HG03354 (cell line): Measurements from ENCODE around the gene MZT2B.
"Not testable (repeated sequence)": the region's sequence is repeated elsewhere in the genome, so short reads cannot be mapped to it uniquely, and the experiment has no call there.

ENCODE experiments used
- ATAC-seq: cut with Tn5 transposase; IDR thresholded peaks from one replicate; pipeline ENCODE4 v1.9.1; 2021; ENCODE audit warnings: mild to moderate bottlenecking; ENCODE audit not compliant: unreplicated experiment, poor library complexity, severe bottlenecking

Gene MZT2B, protein sequence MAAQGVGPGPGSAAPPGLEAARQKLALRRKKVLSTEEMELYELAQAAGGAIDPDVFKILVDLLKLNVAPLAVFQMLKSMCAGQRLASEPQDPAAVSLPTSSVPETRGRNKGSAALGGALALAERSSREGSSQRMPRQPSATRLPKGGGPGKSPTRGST

GRCh38 chr2:130181880-130182682 is at the start of gene MZT2B:
Gene MZT2B, plus strand, starts transcription at chr2:130182262. Its CDS starts 21 bp downstream, at chr2:130182283.
- peak; percentile 83 for ATAC-seq

DNA sequence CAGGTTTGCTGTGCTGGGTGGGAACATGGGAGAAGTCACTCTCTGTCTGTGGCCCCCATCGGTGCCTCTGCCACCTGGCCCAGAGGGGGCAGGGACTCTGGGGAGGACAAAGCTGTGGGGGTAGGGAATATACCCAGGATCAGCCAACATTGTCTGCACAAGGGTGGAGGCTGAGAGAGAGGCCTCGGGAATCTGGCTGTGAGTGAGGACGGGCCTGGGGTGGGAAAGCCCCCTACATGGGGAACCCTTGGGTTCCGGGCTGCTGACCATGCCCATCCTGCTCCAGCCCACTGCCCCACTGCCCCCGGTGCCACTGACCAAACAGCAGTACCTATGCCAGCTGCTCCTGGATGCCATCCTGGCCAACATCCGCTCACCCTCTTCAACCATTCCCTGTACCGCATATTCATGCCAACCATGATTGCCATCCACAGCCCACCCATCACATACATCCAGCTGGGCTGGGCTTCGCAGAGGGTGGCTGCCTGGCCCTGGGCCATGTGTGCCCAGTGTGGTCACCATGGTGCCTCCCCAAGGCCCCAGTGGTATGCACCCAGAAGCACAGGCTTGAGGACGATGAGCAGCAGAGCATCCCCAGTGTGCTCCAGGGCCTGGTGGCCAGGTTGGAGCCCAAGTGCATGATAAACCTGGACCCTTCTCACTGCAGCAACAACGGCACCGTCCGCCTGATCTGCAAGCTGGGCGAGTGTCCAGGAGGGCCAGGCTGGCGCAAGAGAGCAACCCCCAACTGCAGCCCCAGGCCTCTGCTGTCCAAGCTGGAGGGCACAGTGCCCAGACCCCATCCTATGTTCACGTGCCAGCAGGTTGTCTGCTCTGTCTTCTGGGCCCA is 46.1 kb upstream of the MZT2B start:
- no peak for ATAC-seq

DNA sequence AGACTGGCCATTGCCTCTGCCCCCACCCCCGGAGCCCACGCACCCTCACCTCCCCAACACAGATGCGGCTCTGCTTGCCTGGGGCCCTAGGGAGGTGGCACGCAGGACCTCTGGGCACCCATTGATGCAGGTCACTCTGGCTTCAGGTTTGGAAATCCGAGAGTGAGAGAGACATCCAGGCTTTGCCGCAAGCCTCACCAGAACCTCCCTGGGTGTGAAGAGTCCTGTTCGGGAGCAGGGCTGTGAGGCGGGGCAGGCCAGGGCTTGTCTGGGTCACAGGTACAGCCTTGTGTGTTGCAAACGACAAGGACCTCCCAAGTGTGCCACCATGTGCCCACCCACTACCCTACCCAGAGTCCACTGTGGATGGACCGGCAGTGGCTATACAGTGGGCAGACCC is 45.5 kb upstream of the MZT2B start:
- not testable (repeated sequence) for ATAC-seq

GRCh38 chr2:130137118-130137517 is 44.9 kb upstream of the MZT2B start:
- not testable (repeated sequence) for ATAC-seq

- ATAC-seq = not testable (repeated sequence)
Observed at GRCh38 chr2:130138326-130138725, 43.7 kb upstream of the MZT2B start.

GRCh38 chr2:130138841-130139251 is 43.2 kb upstream of the MZT2B start:
- ATAC-seq = not testable (repeated sequence)

- ATAC-seq = not testable (repeated sequence)
Observed at GRCh38 chr2:130139331-130140280, 42.5 kb upstream of the MZT2B start.

GRCh38 chr2:130140516-130140915 is 41.5 kb upstream of the MZT2B start:
- ATAC-seq = not testable (repeated sequence)

DNA sequence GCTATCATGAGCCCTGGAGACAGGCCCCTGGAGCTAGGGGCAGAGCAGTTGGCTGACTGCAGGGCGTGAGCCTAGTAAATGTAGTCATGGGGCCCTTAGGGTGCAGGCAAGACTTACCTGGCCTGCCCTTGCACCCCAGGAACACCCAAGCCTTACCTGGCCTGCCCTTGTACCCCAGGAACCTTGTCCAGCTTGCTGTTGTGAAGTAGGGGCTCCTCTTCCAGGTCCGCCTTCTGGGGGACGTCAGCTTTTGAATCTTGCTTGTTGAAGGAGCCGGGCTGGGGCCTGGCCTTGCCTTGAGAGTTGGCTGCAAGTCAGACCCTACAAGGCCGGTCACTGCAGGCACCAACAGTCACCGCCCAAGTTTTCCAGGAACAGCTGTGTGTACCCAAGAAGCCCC is 41.1 kb upstream of the MZT2B start:
- ATAC-seq = not testable (repeated sequence)

DNA sequence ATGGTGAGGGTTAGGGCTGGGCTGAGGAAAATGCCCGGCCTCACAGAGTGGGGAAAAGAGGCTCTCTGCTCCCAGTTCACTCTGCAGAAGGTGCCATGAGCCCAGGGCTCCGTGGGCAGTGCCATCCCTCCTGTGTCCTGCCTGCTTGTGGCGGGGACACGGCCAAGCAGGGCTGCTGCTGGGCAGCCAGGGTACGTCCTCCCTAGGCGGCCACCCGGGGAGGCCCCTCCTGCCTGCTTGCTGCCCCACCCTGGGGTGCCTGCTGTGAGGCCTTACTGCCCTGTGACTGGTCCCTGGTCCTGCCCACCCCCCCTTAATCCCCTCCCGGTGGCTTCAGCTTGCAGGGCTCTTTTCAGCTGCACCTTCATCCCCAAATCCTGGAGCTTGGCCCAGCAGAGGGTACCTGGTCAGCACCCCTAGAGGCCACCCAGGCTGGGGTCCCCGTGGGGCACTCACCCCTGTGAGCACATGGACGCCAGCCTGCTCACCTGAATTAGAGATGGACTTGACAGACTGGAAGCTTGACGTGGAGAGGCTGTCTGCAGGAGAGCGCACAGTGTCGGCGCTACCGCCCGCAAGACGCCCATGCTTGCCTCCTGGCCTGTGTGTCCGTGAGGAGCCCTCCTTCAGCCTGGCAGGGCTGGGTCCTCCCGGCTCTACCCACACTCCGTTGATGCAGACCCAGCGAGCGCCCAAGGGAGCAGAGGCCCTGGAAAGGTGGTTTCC is 40.3 kb upstream of the MZT2B start:
- not testable (repeated sequence) for ATAC-seq

- not testable (repeated sequence) for ATAC-seq
Observed at GRCh38 chr2:130142396-130143265, 39.4 kb upstream of the MZT2B start.

GRCh38 chr2:130143266-130144039 is 38.6 kb upstream of the MZT2B start:
- ATAC-seq = not testable (repeated sequence)

DNA sequence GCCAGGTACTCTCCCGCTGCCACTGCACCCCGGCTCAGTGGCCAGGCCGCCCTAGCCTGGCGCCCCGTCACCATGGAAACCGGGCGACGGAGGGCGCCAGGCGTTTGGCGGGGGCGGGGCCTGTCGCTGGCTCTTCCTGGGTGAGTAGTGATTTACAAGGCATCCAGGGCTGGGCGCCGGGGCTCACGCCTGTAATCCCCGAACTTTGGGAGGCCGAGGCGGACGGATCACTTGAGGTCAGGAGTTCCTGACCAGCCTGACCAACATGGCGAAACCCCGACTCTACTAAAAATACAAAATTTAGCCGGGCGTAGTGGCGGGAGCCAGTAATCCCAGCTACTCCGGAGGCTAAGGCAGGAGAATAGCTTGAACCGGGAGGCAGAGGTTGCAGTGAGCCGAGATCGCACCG is 37.1 kb upstream of the MZT2B start, which contains the start of gene CCDC74B:
TSS of gene CCDC74B (minus strand) at position 107 of the 409 bp plus-strand sequence. CDS start 116 bp downstream, outside the sequence.
- ATAC-seq = peak; percentile 94

DNA sequence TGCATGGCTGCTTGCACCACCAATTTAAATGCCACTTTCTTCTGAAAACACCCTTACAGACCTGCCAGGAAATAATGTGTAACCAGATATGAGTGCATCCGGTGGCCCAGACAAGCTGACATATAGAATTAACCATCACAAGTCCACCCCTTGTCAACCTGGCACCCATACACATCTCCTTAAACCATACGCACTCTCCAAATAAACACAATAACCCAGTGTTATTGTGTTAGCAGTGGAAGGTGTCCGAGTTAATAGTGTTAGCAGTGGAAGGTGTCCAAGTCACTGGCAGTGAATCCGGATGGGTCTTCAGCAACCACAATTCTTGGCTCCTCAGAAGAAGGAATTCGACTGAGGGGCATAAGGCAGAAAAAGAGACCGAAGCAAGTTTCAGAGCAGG is 33.5 kb upstream of the MZT2B start:
- ATAC-seq = not testable (repeated sequence)

- no peak for ATAC-seq
Observed at GRCh38 chr2:130150181-130151144, 31.6 kb upstream of the MZT2B start.

- not testable (repeated sequence) for ATAC-seq
Observed at GRCh38 chr2:130151145-130151512, 30.9 kb upstream of the MZT2B start.
